GDM1 (cell line): ENCODE measurements around the gene KRT28.

Experiments used
- DNase-seq: peaks from one replicate; lab custom pipeline; 2025; lab: John Stamatoyannopoulos, UW

The KRT28 gene

GRCh38 chr17:40799859-40800258 is at the start of gene KRT28:
TSS of gene KRT28 (minus strand) at chr17:40799959. CDS start at chr17:40799893, 66 bp downstream.
- DNase-seq: no peak

GRCh38 chr17:40848583-40849235 is 49.0 kb upstream of the KRT28 start:
- no peak for DNase-seq

- DNase-seq: no peak
These were observed 46.9 kb upstream of the KRT28 start for GRCh38 chr17:40846515-40847144.

GRCh38 chr17:40844671-40845107 is 44.9 kb upstream of the KRT28 start:
- DNase-seq: no peak

- no peak for DNase-seq
These were observed 43.5 kb upstream of the KRT28 start for GRCh38 chr17:40843242-40843641.

GRCh38 chr17:40841246-40841645 is 41.5 kb upstream of the KRT28 start:
- DNase-seq: no peak

GRCh38 chr17:40839194-40839593 is 39.4 kb upstream of the KRT28 start:
- DNase-seq: no peak

- DNase-seq: no peak
These were observed 36.3 kb upstream of the KRT28 start for GRCh38 chr17:40836020-40836419.

GRCh38 chr17:40833882-40834281 is 34.1 kb upstream of the KRT28 start:
- DNase-seq: no peak

- no peak for DNase-seq
These were observed 33.1 kb upstream of the KRT28 start for GRCh38 chr17:40832840-40833239.

- DNase-seq: no peak
These were observed 30.5 kb upstream of the KRT28 start for GRCh38 chr17:40830085-40830776.

GRCh38 chr17:40828454-40829044 is 28.8 kb upstream of the KRT28 start:
- no peak for DNase-seq

GRCh38 chr17:40827746-40828453 is 28.1 kb upstream of the KRT28 start:
- DNase-seq: no peak

GRCh38 chr17:40825599-40825998 is 25.8 kb upstream of the KRT28 start:
- no peak for DNase-seq

GRCh38 chr17:40824015-40824832 is 24.5 kb upstream of the KRT28 start:
- no peak for DNase-seq

GRCh38 chr17:40822132-40822812 is 22.5 kb upstream of the KRT28 start, which contains the start of gene KRT10:
TSS of gene KRT10 (minus strand) at chr17:40822614. CDS start at chr17:40822585, 29 bp downstream.
- no peak for DNase-seq

- DNase-seq: no peak
These were observed 21.8 kb upstream of the KRT28 start for GRCh38 chr17:40821536-40821935.

- DNase-seq: no peak
These were observed 20.6 kb upstream of the KRT28 start for GRCh38 chr17:40820228-40820838.

- no peak for DNase-seq
These were observed 19.9 kb upstream of the KRT28 start for GRCh38 chr17:40819528-40820125.
